Measurements from ENCODE around the gene HERC3.

DNA sequence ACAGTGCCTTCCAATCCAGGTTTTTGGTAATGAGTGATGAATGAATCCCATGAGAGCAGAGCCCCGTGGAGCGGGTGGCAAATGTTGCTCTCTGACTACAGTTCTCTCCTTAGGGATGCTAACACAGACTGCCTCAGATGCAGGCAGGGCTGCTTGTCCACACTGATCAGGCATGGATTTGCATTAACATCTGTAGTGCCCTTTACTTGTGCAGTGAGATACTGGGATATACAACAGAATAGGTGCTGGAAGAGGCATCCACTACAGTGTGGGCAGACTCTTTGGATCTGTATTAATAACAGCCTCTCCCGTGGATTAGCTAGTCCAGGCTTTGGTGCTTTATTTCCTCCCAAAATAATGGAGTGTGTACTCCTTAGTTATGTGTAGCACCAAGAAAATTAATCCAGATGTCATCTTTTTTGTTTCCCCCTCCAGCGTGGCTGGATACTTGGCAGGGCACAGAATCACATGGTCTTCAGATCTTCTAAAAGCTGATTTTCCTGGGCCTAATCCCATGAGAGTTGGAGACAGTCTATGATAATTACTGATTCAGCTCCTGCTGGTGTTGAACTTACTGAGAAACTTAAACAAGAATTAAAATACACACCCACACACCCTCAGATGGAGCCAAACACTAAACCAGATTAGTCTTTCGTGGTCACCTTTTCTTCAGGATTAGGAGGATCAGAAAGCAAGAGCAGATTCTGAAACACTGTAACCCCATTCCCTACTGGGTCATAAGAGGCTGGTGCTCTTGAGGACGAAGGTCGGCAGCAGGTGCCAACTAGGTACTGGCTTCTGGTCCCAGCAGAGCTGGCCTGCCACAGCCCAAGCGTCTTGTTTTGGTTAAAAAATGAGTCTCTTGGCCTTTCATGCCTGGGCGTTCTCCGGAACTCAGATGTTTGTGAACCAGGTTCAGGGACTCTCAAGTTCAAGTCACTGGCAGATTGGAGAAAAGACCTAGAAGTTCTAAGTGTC lies 128.5 kb downstream of the HERC3 start:
- TF ChIP-seq, protein P1, sequence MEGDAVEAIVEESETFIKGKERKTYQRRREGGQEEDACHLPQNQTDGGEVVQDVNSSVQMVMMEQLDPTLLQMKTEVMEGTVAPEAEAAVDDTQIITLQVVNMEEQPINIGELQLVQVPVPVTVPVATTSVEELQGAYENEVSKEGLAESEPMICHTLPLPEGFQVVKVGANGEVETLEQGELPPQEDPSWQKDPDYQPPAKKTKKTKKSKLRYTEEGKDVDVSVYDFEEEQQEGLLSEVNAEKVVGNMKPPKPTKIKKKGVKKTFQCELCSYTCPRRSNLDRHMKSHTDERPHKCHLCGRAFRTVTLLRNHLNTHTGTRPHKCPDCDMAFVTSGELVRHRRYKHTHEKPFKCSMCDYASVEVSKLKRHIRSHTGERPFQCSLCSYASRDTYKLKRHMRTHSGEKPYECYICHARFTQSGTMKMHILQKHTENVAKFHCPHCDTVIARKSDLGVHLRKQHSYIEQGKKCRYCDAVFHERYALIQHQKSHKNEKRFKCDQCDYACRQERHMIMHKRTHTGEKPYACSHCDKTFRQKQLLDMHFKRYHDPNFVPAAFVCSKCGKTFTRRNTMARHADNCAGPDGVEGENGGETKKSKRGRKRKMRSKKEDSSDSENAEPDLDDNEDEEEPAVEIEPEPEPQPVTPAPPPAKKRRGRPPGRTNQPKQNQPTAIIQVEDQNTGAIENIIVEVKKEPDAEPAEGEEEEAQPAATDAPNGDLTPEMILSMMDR (conservative IDR thresholded peaks at IDR 0.05): no peak
- TF ChIP-seq EZH2 (IDR thresholded peaks at IDR 0.05; ENCODE audit: low read depth): no peak
